Lower lobe of right lung (tissue), 2 donors: ENCODE measurements around the gene IGFL4. TPM values are rescaled to one million over a fixed set of nuclear protein-coding genes. Genes with fewer than 3 reads are reported as not detected.

Source experiments
- ATAC-seq, 2 donors: fragments of 200-7000 bp; cut with Tn5 transposase; one replicate each; pipeline ENCODE4 v1.9.1; 2020 to 2022; ENCODE audit warnings: mild to moderate bottlenecking in 2 of 2, moderate library complexity in 2 of 2
- DNase-seq: peaks from one replicate; pipeline ENCODE4 v3.0.0-alpha.2; 2020
- H3K27ac ChIP-seq: fragments of 200-600 bp; one replicate; pipeline ENCODE4 v1.8.0; 2022
- H3K27me3 ChIP-seq: fragments of 200-600 bp; one replicate; pipeline ENCODE4 v1.8.0; 2022; ENCODE audit warnings: low read depth
- H3K36me3 ChIP-seq: fragments of 200-600 bp; one replicate; pipeline ENCODE4 v1.8.0; 2022; ENCODE audit warnings: mild to moderate bottlenecking
- H3K4me1 ChIP-seq: fragments of 200-600 bp; one replicate; pipeline ENCODE4 v1.8.0; 2022
- H3K4me3 ChIP-seq: fragments of 200-600 bp; one replicate; pipeline ENCODE4 v1.8.0; 2022; ENCODE audit warnings: mild to moderate bottlenecking
- H3K9me3 ChIP-seq: fragments of 200-600 bp; one replicate; pipeline ENCODE4 v1.8.0; 2022
- CTCF ChIP-seq: fragments of 200-600 bp; IDR thresholded peaks from one replicate; pipeline ENCODE4 v1.8.0; 2022; ENCODE audit warnings: antibody characterized with exemption, mild to moderate bottlenecking
- intact Hi-C: fragments of 100-400 bp; cut with DNase I; formaldehyde crosslinking; loops from one replicate; pipeline ENCODE4 v1.11.0; 2022
- total RNA-seq: library from RNA; stranded (reverse); fragmentation: NEBNext Ultra II Directional; extraction: Animal tissue kit (Norgen Biotek cat#: 25700); gene quantifications from one replicate; pipeline ENCODE4 v1.2.1, GENCODE V29; 2021
- donor health status: DM: no; HTN: yes; CAD: no; lungs with severe emphysema.

Gene IGFL4
- total RNA-seq, 1 donor from 2014 or later: not detected

- H3K27me3 ChIP-seq: peaks cover 24% of the 10 kb centered on the region
- peak; percentile 46 for DNase-seq
- TF ChIP-seq CTCF: no peak
- intact Hi-C loops: no loop called here
- H3K4me1 ChIP-seq: peaks cover 22% of the 10 kb centered on the region
- peaks cover under 1% of the 10 kb centered on the region for H3K36me3 ChIP-seq
- ATAC-seq: peak; percentile 28 to 33
- no peak overlapping the region for H3K27ac ChIP-seq
- no peaks in the 10 kb centered on the region for H3K9me3 ChIP-seq
- H3K4me3 ChIP-seq: peak overlapping the region; percentile 73
Observed at GRCh38 chr19:46015687-46016425, 24.9 kb downstream of the IGFL4 start.

GRCh38 chr19:46014941-46015686, 25.7 kb downstream of the IGFL4 start:
- TF ChIP-seq CTCF: no peak
- intact Hi-C loops: no loop called here

GRCh38 chr19:46014534-46014933, 26.3 kb downstream of the IGFL4 start:
- intact Hi-C loops: no loop called here
- TF ChIP-seq CTCF: no peak
- Histone ChIP-seq H3K9me3 (no peaks in the 10 kb centered on the region), H3K27me3 (peaks cover 24% of the 10 kb centered on the region), H3K36me3 (peaks cover 4% of the 10 kb centered on the region), H3K4me3 (peak overlapping the region; percentile 73), H3K4me1 (peaks cover 22% of the 10 kb centered on the region), H3K27ac (no peak overlapping the region)
- DNase-seq: peak; percentile 6
- ATAC-seq: no peak

More at GRCh38 chr19:46014941-46015686, 25.7 kb downstream of the IGFL4 start:
- DNase-seq (peak; percentile 91), ATAC-seq (peak; percentile 90)
- H3K4me1 ChIP-seq: peaks cover 22% of the 10 kb centered on the region
- peak overlapping the region; percentile 73 for H3K4me3 ChIP-seq
- H3K36me3 ChIP-seq: peaks cover 4% of the 10 kb centered on the region
- H3K27ac ChIP-seq: no peak overlapping the region
- H3K27me3 ChIP-seq: peaks cover 24% of the 10 kb centered on the region
- no peaks in the 10 kb centered on the region for H3K9me3 ChIP-seq

GRCh38 chr19:46009530-46010510, 31.0 kb downstream of the IGFL4 start:
- no peaks in the 10 kb centered on the region for H3K9me3 ChIP-seq
- peak; percentile 83 to 86 for ATAC-seq
- H3K27ac ChIP-seq: no peak overlapping the region
- peak; percentile 81 for DNase-seq
- intact Hi-C loops: no loop called here
- H3K4me3 ChIP-seq: no peak overlapping the region
- H3K27me3 ChIP-seq: peaks cover 15% of the 10 kb centered on the region
- H3K4me1 ChIP-seq: peaks cover 4% of the 10 kb centered on the region
- H3K36me3 ChIP-seq: peaks cover 34% of the 10 kb centered on the region
- peak; percentile 84 for TF ChIP-seq CTCF

GRCh38 chr19:46006411-46006810, 34.4 kb downstream of the IGFL4 start:
- ATAC-seq (no peak), DNase-seq (no peak)
- H3K27ac ChIP-seq: no peak overlapping the region
- TF ChIP-seq CTCF: no peak
- H3K36me3 ChIP-seq: peaks cover 38% of the 10 kb centered on the region
- H3K4me1 ChIP-seq: no peaks in the 10 kb centered on the region
- H3K27me3 ChIP-seq: no peaks in the 10 kb centered on the region
- no peak overlapping the region for H3K4me3 ChIP-seq
- intact Hi-C loops: no loop called here
- no peaks in the 10 kb centered on the region for H3K9me3 ChIP-seq
